Tibial nerve (tissue), 4 donors: Measurements from ENCODE around the gene ZBTB16.

Experiments
- CTCF ChIP-seq, 5 experiments: fragments of 200-600 bp in 3 of 5; fragments of 450-650 bp in 2 of 5; sonication (generic) in 3 of 5; IDR thresholded peaks; one replicate each; pipeline ENCODE4 v1.5.1; 2016 to 2019; ENCODE audit warnings: antibody characterized with exemption in 5 of 5, mild to moderate bottlenecking in 3 of 5, moderate library complexity in 2 of 5
- EP300 ChIP-seq, 2 donors: sonication (generic); formaldehyde crosslinking; IDR thresholded peaks; one replicate each; pipeline ENCODE4 v1.6.1; 2017; ENCODE audit warnings: antibody characterized with exemption in 2 of 2, mild to moderate bottlenecking in 1 of 2

DNA sequence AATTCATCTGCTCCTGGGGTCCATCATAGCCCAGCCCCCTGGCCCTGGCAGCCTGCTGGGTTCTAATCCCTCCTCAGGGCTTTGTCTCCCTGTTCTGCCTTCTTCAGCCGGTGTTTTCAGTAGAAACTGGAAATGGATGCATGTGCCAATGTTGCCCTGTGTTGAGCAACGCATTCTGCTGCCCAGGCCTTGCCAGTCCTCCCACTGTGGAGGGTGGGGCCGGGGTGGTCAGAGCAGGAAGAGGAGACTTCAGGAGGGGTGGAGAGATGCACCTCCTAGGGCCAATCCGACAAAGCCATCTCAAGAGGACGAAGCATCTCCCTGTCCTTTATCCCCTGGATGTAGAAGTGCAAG lies 27.6 kb upstream of the ZBTB16 start:
- TF ChIP-seq CTCF (IDR thresholded peaks at IDR 0.05) (no peak), EP300 (IDR thresholded peaks at IDR 0.05) (no peak)
